MM.1S (cell line): ENCODE measurements around the gene ASB6.

Experiments
- EZH2 ChIP-seq: fragments of 300-600 bp; sonication (generic); optimal IDR thresholded peaks from 2 replicates; pipeline ENCODE3; 2017; ENCODE audit warnings: low read depth, mild to moderate bottlenecking, antibody characterized with exemption, low read length, mixed read lengths
- EZH2phosphoT487 ChIP-seq: fragments of 300-600 bp; sonication (generic); IDR thresholded peaks from 2 replicates; pipeline ENCODE4 v1.6.1; 2018; ENCODE audit warnings: antibody characterized with exemption, low read length
- TF ChIP-seq, protein P1 (sequence below): fragments of 300-600 bp; sonication (generic); IDR thresholded peaks from 2 replicates; pipeline ENCODE4 v1.5.1; 2016; ENCODE audit warnings: antibody characterized with exemption, low read length, mixed read lengths

DNA sequence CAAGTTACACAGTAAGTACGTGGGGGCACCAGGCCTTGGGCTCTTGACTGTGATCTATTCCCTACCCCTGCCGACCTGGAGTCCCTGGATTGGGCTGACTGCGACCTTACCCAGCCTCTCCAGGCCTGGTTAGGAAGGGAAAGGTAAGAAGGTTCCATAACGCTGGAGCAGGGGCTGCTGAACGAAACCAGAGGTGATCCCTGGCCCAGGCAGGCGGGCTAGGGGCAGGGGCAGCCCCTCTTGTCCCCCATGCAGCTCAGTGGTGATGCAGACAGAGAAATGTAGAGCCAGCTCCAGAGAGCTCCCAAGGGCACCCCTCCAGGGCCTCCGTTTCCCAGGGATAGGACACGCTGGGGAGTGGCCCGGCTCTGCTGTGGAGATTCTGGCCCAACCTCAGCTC, 37.6 kb upstream of the ASB6 start:
- TF ChIP-seq EZH2phosphoT487 (no peak), EZH2 (no peak)
- TF ChIP-seq, protein P1, sequence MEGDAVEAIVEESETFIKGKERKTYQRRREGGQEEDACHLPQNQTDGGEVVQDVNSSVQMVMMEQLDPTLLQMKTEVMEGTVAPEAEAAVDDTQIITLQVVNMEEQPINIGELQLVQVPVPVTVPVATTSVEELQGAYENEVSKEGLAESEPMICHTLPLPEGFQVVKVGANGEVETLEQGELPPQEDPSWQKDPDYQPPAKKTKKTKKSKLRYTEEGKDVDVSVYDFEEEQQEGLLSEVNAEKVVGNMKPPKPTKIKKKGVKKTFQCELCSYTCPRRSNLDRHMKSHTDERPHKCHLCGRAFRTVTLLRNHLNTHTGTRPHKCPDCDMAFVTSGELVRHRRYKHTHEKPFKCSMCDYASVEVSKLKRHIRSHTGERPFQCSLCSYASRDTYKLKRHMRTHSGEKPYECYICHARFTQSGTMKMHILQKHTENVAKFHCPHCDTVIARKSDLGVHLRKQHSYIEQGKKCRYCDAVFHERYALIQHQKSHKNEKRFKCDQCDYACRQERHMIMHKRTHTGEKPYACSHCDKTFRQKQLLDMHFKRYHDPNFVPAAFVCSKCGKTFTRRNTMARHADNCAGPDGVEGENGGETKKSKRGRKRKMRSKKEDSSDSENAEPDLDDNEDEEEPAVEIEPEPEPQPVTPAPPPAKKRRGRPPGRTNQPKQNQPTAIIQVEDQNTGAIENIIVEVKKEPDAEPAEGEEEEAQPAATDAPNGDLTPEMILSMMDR, result no peak
